ENCODE results near the gene ZNF41.
"Not testable (repeated sequence)": the region's sequence is repeated elsewhere in the genome, so short reads cannot be mapped to it uniquely, and the experiment has no call there.

The ZNF41 gene

DNA sequence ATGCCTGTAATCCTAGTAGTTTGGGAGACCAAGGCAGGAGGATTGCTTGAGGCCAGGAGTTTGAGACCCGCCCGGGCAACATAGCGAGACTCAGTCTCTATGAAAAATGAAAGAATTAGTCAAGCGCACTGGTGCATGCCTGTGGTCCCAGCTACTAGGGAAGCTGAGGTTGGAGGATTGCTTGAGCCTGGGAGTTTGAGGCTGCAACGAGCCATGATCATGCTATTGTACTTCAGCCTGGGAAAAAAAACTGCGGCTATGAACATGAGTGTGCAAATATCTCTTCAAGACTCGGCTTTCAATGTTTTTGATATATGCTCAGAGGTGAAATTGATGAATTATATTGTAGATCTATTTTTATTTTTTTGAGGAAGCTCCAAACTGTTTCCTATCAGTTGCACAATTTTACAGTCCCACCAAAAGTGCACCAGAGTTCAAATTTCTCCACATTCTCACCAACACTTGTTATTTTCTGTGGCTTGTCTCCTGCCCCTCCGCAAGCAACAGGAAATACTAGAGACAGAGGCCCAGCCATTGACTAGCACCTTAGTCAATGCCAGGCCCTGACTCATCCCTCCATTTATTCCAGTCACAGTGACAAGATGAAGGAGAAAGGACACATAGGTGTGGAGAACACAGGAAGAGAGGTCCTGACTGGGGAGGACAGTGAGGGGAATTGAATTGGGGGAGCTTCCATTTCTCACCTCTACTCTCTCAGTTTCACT lies 33.1 kb upstream of the ZNF41 start:
- no peak overlapping the region for H3K4me3 ChIP-seq (ENCODE audit: low read length)
- no peak for TF ChIP-seq CTCF (conservative IDR thresholded peaks at IDR 0.05; ENCODE audit: low read depth, low read length)
- DNase-seq (ENCODE audit: low read depth): no peak

DNA sequence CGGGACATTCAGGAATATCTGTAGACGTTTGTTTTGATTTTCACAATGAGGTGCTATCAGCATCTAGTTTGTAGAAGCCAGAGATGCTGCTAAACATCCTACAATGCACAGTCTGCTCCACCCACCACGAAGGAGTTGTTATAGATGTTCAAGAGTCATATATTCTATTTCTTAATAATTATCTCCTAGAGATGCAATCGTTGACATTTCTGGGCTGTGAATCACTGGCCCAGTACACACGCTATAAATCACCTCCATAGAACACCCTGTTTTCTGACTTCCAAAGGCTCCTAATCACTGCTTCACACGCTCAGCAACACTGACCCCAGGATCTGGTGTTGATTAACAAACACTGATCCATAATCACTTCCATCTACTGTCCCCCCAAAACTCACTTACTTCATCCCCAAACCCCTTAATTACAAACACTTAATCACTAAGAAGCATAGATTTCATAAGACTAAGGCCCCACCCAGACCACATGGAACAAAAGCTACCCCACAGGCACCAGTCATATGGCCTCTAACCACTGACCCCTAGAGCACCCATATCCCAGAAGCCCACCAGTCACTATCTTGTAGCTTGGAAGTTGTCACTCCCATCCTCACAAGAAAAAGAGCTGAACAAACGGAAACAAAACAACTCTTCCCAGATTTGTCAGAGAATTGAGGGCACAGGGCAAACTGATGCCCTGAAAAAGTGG lies 31.7 kb upstream of the ZNF41 start:
- no peak for DNase-seq (ENCODE audit: low read depth)
- H3K4me3 ChIP-seq (ENCODE audit: low read length): no peak overlapping the region
- TF ChIP-seq CTCF (conservative IDR thresholded peaks at IDR 0.05; ENCODE audit: low read depth, low read length): no peak

GRCh38 chrX:47513034-47513965 lies 30.3 kb upstream of the ZNF41 start:
- DNase-seq (ENCODE audit: low read depth): not testable (repeated sequence)
- peak overlapping the region; percentile 40 for H3K4me3 ChIP-seq (ENCODE audit: low read length)

- not testable (repeated sequence) for H3K4me3 ChIP-seq (ENCODE audit: low read length); DNase-seq (ENCODE audit: low read depth)
Observed at GRCh38 chrX:47512383-47512782, 29.4 kb upstream of the ZNF41 start.

GRCh38 chrX:47507153-47507867 lies 24.3 kb upstream of the ZNF41 start:
- no peak overlapping the region for H3K4me3 ChIP-seq (ENCODE audit: low read length)
- DNase-seq (ENCODE audit: low read depth): no peak

DNA sequence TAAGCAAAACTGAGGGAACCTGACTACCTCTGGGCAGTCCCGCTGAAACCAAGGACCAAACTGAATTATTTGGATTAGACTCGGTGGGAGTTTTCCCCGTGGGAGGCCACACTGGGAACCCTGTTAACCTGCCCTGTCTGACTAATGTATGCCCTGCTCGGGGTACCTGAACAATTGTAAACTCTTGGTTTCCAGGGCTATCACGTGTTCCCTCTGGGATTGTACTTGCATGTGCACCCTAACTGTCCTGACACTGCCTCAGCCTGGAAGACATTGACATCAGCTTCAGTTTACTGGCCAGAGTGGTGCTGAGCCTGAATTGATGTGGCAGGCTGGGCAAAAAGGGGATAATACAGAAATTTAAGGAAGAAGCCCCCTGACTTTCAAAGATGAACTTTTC lies 20.1 kb upstream of the ZNF41 start:
- DNase-seq (ENCODE audit: low read depth): no peak
- H3K4me3 ChIP-seq (ENCODE audit: low read length): no peak overlapping the region
- no peak for TF ChIP-seq CTCF (conservative IDR thresholded peaks at IDR 0.05; ENCODE audit: low read depth, low read length)

More at GRCh38 chrX:47507153-47507867, 24.3 kb upstream of the ZNF41 start:
- no peak for TF ChIP-seq CTCF (conservative IDR thresholded peaks at IDR 0.05; ENCODE audit: low read depth, low read length)

DNA sequence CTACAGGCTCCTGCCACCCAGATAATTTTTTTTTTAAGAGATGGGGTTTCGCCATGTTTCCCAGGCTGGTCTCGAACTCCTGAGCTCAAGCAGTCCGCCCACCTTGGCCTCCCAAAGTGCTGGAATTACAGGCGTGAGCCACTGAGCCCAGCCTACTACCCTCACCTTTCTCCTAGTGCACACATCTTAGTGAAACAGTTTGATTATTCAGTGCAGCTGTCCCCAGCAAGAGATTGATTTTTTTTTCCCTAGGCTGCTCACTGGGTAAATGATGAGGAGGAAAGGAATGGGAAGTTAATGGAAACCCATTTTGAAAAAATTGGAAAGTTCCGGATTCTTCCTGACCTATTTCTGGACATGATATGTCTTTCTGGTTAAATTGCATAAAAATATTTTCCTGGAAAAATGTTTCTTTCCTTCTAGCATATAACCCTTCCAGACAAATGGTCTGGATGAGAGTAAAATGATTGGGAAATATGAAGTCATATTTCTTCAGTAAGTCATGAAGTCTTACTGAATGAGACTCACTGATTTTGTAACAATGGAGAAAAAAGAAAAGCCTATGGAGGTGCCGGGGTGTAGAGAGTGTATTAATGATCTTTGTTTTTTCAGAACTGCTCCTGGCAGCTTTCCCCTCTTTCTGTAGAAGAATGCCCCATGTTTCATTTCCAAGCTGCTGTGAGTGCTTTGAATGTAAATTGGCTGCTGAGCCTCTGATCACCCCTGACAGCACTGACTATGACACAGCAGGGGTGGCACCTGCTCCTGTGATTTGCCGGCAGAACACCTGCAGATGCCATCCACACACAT lies 19.5 kb upstream of the ZNF41 start:
- DNase-seq (ENCODE audit: low read depth): no peak
- no peak overlapping the region for H3K4me3 ChIP-seq (ENCODE audit: low read length)
- TF ChIP-seq CTCF (conservative IDR thresholded peaks at IDR 0.05; ENCODE audit: low read depth, low read length): no peak
